GM19452 (cell line): Measurements from ENCODE around the gene FABP2.
"Not testable (repeated sequence)": the region's sequence is repeated elsewhere in the genome, so short reads cannot be mapped to it uniquely, and the experiment has no call there.

Source experiments
- ATAC-seq: cut with Tn5 transposase; IDR thresholded peaks from one replicate; pipeline ENCODE4 v1.9.1; 2021; ENCODE audit not compliant: unreplicated experiment

Gene FABP2

DNA sequence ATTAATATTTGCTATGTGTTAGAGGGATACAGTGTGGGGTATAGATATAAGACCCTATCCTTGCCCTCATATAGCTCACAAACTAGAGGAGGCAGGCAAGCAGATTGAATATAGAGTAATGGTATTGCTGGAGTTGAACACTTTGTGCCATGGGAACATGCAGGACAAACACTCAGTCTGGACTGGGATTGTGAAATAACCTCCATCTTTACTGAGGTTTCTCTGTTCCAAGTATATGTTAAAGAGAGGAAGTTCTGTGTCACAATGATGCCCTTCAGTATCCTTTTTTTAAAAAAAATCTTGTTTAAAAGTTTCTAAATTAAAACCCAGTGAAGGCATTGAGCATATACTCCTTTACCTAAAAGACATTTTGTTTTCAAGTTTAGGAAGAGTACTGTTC is 8.7 kb downstream of the FABP2 start:
- no peak for ATAC-seq

DNA sequence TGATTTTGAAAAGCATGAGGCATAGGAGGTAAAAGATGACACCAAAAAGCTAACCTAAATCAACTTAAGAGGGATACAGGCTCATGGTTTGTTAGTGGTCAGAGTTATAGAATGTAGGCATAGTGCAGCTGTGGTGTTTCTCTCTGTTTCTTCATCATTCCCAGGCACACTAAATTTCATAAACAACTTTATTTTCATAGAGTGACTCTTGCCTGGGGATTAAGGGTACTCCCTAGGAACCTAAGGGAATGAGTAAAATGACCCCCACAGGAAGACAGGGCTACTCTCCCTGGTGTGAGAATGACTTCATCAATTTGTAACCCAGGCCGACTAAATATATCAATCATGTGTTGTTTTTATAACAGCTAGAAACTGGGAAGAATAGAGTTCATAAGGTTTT is 11.1 kb downstream of the FABP2 start:
- no peak for ATAC-seq

DNA sequence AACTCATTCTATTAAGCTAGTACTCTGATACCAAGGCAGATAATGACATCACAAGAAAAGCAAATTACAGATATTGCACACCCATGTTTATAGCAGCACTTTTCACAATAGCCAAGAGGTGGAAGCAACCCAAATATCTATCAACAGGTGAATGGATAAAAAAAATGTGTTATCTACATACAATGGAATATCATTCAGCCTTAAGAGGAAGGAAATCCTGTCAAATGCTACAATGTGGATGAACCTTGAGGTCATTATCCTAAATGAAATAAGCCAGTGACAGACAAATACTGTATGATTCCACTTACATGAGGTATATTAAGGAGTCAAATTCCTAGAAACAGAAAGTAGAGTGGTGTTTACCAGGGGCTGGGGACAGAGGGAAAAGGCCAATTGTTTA is 14.3 kb downstream of the FABP2 start:
- ATAC-seq: no peak

DNA sequence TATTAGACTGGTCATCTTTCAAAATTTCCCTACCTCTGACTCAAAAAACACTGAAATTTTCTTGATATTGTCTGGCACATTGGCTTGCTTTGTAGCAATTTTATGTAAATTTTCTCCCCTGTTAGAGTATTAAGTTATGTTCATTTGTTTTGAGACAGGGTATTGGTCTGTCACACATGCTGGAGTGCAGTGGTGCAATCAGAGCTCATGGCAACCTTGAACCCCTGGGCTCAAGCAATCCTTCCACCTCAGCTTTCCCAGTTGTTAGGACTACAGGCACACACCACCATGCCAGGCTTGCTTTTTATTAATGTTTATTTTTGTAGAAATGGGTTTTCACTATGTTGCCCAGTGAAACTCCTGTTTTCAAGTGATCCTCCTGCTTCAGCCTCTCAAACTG is 17.5 kb downstream of the FABP2 start:
- ATAC-seq: no peak

DNA sequence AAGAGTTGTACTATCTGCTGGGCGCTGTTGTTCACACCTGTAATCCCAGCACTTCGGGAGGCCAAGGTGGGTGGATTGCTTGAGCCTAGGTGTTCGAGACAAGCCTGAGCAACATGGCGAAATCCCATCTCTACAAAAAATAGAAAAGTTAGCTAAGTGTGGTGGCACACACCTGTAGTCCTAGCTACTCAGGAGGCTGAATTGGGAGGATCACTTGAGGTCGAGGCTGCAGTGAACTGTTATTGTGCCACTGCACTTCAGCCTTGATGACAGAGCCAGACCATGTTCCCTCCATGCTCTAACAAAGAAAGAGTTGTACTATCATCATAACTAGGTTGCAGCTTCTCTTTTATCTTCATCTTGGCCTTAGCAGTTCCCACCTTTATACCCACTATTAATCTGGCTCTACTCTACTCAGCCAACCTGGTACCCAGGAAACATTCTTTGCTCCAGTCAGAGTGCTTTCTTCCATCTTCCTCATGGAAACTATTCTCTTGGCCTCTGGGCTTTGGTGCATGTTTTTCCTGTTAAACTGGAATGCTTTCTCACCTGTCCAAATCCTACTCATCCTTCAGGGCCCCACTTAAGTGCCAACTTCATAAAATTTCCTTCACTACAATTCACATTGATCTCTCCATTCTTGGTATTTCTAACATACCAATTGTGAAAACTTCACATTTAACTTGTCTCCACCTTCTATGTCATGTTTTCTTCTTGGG is 18.2 kb downstream of the FABP2 start:
- ATAC-seq: no peak

DNA sequence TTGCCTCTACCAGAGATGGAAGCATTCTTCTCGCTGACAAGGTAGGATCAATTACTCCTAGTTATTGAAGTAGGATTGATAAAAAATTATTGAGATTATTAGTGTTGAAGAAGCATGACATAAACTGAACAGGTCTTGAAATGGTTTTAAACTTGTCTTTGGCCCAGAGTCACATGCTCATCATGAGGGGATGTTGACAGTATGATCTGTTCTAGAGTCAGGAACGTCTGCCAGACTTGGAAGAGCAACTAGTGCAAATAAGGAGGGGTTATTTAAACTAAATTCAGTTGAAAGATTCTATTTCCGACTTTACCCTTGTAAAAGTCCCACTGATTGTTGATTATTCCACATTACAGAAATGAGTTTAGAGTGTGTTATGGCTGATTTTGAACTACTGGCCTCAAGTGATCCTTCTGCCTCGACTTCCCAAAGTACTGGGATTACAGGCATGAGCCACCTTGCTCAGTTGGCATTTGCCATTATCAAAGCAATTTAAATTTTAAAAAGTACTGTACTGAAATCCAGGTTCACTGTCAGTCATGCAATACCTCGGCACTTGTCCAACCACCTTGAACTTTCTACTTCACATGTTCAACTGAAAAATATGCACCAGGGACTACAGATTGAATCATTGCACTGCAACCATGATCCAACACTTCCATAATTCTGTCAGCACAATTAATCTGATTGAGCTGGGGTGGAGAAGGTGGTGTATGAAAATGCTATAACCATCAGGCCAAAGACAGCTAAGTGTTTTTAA is 19.7 kb downstream of the FABP2 start:
- no peak for ATAC-seq

DNA sequence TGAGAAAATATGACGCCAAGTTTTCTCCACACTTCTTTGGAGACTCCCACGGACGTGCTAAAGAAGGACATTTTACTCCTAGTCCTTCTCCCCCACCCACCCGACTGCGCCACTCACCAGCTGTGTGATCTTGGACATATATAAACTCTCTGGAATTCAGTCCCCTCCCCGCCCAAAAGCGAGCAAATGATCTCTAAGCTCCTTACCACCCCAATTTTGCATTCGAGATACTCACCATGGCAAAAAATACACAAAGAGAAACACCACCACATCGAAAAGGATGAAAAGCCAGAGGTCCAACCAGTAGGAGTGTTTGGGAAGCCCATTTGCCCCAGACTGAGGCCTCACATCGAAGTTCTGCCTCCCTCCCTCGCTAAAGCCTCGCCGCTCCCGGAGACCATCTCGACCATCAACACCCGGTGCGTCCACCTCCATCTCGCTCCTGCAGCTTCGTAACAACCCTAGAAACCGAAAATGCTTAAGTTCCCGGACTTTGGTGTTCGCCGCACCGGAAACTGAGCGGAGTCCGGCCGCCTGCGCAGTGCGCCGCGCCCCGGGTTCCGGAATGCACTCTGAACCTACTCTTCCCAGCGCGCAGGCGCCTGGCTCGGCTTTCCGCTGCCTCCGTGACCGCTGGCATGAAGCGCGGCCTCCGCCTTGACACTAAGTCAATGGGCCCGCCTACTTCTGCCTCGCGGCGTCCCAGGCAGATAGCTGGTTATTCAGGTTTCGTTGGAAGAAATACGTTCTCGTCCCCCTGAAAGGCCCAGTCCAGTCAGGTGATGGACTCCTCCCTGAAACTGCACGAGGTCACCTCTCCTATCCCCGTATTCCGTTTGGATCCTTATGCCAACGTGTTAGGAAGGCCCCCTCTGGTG is 21.6 kb downstream of the FABP2 start:
- ATAC-seq: peak; percentile 96

DNA sequence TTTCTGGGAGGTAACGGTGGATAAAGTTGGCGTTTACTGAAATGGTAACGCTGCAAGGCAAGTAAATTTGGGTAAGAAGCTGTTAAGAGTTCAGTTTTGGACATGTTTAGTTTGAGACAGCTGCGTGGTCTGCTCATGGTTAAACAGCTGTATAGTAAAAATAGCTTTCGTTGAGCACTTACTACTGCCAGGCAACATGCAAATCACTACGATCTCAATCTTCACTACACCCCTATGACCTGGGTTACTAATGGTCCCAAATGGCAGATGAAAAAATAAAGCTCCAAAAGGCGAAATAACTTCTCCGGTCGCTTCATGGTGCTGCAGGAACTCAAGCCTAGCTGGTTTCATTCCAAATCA is 22.2 kb downstream of the FABP2 start:
- peak; percentile 47 for ATAC-seq

DNA sequence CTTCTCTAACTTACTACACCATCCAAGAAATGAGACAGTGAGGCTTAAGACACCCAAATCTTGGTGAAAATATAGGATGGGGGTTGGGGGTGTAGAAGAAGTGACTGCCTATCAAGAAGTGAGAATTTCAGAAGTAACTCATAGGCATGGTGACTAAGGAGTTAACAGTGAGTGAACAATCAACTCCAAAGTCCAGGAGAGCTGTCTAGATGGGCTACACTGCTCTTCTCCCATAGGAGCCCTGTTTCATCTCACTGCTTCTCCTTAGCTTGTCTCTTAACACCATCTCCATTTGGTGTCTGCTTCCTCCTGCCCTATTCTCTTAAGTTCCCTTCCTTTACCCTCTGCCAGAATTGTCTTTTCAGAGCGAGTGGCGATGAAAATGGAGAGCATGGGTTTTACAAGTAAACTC is 22.7 kb downstream of the FABP2 start:
- no peak for ATAC-seq

DNA sequence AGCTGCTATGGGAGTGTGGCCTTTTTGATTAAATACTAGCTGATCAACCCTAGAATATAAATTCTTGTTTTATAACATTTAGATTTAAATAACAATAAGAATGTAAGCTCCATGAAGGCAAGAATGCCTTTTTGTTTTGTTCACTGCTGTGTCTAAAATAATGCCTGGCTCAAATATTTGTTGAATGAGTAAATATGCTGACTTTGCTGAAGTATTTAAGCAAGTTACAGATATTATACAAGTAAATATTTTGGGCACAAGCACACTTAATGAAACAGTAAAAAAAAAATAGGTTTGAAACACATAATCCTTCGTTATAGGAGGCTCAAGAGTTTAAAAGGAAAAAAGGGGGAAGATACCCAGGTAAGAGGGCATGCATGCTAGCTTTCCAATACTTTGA is 24.1 kb downstream of the FABP2 start:
- no peak for ATAC-seq

DNA sequence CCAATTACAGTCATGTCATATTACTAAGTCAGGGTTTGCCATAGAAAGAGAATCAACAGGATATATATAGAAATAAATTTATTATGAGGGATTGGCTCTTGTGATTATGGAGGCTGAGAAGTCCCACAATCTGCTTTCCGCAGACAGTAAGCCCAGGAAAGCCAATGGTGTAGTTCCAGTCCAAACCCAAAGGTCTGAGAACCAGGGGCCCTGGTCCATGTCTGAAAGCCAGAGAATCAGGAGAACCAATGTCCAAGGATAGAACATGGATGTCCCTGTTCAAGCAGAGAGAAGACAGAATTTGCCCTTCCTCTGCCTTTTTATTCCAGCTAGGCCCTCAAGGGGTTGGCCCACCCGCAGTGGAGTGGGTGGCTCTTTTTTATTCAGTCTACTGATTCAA is 25.6 kb downstream of the FABP2 start:
- no peak for ATAC-seq

DNA sequence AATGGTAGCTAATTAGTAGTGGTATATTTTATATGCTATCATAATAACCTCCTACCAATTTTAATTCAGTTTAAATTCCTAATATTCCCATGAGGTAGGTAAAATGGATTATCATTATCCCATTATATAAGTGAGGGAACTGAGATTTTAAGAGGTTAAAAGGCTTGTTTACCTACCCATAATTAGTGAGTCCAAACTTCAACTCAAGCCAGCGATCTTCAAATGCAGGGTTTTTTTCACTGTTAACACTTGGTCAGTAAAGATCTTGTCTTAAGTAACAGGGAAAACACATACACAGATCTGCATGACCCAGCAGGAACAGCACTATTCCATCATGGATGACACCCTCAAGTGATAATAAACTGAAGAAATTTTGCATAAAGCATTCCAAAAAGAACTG is 31.3 kb downstream of the FABP2 start:
- no peak for ATAC-seq

DNA sequence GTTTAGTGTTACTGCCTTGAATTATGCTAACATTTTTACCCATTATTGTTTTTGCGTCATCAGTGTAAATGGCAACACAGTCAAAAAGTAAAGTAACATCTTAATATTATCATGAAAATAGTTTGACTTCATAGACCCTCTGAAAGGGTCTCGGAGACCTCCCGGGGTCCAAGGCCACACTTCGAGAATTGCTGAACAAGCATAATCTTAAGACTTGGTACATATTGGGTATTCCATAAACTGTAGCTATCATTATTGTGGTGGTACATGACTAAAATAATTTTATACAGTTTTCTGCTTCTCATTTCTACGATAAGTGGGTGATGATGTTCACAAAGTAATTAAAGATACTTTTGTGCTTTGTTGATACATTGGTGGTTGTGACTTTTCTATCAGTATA is 32.6 kb downstream of the FABP2 start:
- no peak for ATAC-seq

DNA sequence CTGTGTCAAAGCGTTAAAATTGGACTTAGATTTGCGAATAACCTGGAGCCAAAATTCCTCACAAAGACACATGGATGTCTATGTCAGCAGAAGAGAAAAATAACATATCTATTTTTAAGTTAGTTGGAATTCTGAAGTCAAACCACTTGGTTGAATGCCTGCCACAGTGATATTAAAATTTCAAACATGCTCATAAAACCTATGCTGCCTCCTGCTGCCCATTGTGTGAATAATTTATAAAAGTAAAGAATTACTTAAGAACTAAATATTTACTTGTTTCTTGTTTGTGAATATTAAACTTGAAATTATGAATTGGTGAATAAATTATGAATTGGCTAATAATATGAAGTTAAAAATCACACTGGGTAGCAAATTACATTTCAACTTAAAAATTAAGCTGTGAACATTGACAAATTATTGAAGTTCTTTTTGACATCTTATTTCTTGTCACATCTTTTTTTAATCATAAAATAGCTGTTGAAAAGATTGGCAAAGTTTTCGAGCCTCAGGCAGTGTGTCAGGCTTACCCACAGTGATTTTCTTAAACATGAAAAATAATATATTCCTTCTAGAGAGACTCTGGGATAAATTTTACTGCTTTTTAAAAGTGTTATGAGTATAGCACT is 35.4 kb downstream of the FABP2 start:
- no peak for ATAC-seq

DNA sequence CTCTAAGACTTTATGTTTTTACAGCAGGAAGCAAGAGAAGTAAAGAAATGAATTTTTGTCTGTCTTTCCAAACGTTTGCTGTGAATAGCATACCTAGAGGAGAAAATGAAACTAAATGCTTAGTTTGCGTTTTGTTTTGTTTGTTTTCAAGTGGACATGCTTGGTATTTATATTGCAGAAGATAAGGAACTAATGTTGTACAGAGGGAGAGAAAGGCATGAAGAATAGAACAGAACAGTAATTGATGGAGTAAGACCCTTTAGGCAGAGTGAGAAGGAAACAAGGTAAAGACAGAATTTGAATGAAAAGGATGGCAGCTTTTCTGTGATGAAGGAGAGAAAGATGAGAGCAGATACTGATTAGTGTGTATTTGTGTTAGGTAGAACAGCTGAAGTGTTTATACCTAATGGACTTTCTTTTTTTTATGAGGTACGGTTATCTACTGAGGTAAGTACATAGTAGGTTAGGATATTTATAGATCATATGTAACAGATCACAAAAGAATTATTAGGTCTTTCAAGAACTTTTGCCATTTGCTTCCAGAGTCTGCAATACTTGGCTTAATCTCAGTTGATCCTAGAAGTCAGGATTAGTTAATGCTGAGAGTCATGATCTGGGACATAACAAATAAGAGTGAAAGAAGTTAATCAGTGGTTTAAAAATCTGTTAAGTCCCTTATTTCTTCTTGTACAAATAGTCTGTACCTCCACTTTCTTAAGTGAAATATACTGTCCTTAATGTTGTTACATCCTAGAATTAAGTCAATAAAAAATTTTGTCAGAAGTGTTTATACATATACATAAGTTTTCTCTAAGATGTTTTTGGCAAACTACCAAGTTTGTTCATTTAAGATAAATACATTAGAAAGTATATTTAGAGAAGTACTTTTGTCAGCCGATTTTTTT is 36.8 kb downstream of the FABP2 start:
- no peak for ATAC-seq

DNA sequence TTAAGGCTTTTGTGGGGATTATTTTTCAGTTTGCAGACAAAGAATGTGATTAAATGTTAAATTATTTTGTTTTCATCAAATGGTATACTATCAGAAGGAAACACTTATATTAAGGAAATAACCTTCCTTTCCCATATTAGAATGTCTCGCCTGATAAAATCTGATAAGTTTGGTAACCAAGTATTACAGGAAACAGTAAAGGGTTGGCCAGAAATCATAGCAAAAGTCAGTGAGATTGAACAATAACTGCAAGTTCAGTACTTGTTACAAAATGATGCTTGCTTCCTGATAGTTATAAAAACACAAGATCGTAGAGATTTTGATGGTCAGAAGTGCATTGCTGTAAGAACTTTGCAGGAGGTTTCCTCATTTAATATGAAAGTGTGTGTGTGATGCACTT is 40.5 kb downstream of the FABP2 start:
- no peak for ATAC-seq

DNA sequence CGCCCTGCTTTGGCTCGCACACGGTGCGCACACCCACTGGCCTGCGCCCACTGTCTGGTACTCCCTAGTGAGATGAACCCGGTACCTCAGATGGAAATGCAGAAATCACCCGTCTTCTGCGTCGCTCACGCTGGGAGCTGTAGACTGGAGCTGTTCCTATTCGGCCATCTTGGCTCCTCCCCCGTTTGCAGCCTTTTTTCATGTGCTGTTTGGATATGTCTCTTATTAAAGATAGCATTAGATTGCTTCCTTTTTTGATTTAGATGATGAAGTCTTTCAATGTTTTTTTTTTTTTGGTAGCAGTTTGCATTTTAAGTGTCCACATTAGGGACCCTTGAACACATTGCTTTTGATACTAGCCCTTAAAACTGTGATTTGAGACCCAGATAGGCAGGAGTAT is 42.0 kb downstream of the FABP2 start:
- ATAC-seq: not testable (repeated sequence)

DNA sequence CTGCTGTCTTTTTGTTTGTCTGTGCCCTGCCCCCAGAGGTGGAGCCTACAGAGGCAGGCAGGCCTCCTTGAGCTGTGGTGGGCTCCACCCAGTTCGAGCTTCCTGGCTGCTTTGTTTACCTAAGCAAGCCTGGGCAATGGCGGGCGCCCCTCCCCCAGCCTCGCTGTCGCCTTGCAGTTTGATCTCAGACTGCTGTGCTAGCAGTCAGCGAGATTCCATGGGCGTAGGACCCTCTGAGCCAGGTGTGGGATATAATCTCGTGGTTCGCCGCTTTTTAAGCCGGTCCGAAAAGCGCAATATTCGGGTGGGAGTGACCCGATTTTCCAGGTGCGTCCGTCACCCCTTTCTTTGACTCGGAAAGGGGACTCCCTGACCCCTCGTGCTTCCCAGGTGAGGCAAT is 42.4 kb downstream of the FABP2 start:
- not testable (repeated sequence) for ATAC-seq

DNA sequence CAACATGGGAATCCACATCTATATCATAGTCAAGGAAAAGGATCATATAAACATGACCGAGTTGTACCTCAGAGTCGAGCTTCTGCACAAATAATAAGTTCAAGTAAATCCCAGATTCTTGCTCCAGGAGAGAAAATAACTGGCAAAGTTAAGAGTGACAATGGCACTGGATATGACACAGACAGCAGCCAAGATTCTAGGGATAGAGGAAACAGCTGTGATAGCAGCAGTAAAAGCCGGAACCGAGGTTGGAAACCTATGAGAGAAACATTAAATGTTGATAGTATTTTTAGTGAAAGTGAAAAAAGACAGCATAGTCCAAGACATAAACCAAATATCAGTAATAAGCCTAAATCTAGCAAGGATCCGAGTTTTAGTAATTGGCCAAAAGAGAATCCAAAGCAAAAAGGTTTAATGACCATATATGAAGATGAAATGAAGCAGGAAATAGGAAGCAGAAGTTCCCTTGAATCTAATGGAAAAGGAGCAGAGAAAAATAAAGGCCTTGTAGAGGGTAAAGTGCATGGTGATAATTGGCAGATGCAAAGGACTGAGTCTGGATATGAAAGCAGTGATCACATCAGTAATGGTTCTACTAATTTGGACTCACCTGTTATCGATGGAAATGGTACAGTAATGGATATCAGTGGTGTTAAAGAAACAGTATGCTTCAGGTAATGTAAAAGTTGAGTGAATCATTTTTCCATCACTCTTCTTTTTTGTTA is 50.4 kb downstream of the FABP2 start:
- ATAC-seq: no peak

DNA sequence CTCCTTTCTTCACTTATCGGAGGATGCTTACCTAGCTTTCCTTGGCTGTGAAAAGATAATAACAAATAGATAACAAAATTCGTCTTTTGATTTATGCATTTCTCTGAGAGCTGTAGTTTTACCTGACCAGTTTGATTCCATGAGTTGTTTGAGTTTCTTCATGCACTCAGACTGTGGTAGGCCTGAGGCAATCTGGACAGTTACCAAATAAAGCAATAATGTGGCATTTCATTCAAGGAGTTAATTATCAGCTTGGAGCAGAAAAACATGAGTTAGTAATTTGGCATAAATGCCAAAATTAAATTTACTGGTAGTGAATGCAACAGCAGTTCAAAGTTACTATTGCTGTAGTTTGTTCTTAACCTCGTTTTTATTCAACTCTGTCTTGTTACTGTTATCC is 53.5 kb downstream of the FABP2 start:
- ATAC-seq: no peak
